Liver (tissue), 9 donors: Measurements from ENCODE around the gene UBE4A. TPM values are rescaled to one million over a fixed set of nuclear protein-coding genes. Genes with fewer than 3 reads are reported as not detected.

Source experiments
- DNase-seq: peaks from one replicate; pipeline ENCODE4 v3.0.0-alpha.2; 2017; ENCODE audit warnings: low spot score
- H3K27ac ChIP-seq, 2 donors: one replicate each; pipeline ENCODE4 v1.7.0; 2013; ENCODE audit warnings: inconsistent platforms in 2 of 2, low read length in 2 of 2, control low read depth in 1 of 2, low read depth in 1 of 2, mild to moderate bottlenecking in 1 of 2
- H3K27me3 ChIP-seq, 4 donors: one replicate each; pipeline versions ENCODE4 v1.6.1 to v1.7.0; 2013; ENCODE audit warnings: low read length in 3 of 4, inconsistent platforms in 1 of 4, mild to moderate bottlenecking in 1 of 4, moderate library complexity in 1 of 4; ENCODE audit not compliant: control insufficient read depth in 4 of 4, insufficient read depth in 4 of 4
- H3K36me3 ChIP-seq, 4 donors: one replicate each; pipeline versions ENCODE4 v1.6.1 to v1.7.0; 2013; ENCODE audit warnings: low read length in 3 of 4, mild to moderate bottlenecking in 3 of 4, low read depth in 1 of 4, moderate library complexity in 1 of 4; ENCODE audit not compliant: control insufficient read depth in 4 of 4, insufficient read depth in 3 of 4
- H3K4me1 ChIP-seq, 4 donors: one replicate each; pipeline versions ENCODE4 v1.6.1 to v1.7.0; 2013; ENCODE audit warnings: low read length in 3 of 4, mild to moderate bottlenecking in 3 of 4, moderate library complexity in 1 of 4; ENCODE audit not compliant: control insufficient read depth in 4 of 4, insufficient read depth in 4 of 4
- H3K4me3 ChIP-seq, 3 donors: one replicate each; pipeline versions ENCODE4 v1.6.1 to v1.7.0; 2013; ENCODE audit warnings: low read length in 3 of 3, control low read depth in 1 of 3, low read depth in 1 of 3, mild to moderate bottlenecking in 1 of 3
- H3K9ac ChIP-seq, 2 donors: one replicate each; pipeline ENCODE4 v1.7.0; 2013; ENCODE audit warnings: low read length in 2 of 2, mild to moderate bottlenecking in 2 of 2, moderate library complexity in 2 of 2, control low read depth in 1 of 2, low read depth in 1 of 2
- H3K9me3 ChIP-seq, 4 donors: one replicate each; pipeline versions ENCODE4 v1.6.1 to v1.7.0; 2013; ENCODE audit warnings: low read length in 3 of 4; ENCODE audit not compliant: control insufficient read depth in 4 of 4
- ATF3 ChIP-seq: IDR thresholded peaks from 2 replicates; pipeline ENCODE4 v1.6.1; 2016; ENCODE audit warnings: antibody characterized with exemption
- CTCF ChIP-seq: fragments of 150-350 bp; IDR thresholded peaks from 2 replicates; pipeline ENCODE4 v1.5.1; 2017; ENCODE audit warnings: improper control_type of control experiment, low read depth, low read length; ENCODE audit not compliant: missing input control
- EGR1 ChIP-seq, 2 donors: IDR thresholded peaks; 2 replicates each; pipeline ENCODE4 v1.6.1; 2016 to 2018; ENCODE audit warnings: antibody characterized with exemption in 2 of 2, low read depth in 2 of 2
- FOXA1 ChIP-seq: IDR thresholded peaks from 2 replicates; pipeline ENCODE4 v1.6.1; 2016; ENCODE audit warnings: antibody characterized with exemption
- FOXA2 ChIP-seq: IDR thresholded peaks from 2 replicates; pipeline ENCODE4 v1.6.1; 2016; ENCODE audit warnings: antibody characterized with exemption
- GABPA ChIP-seq, 2 donors: IDR thresholded peaks in 1 of 2; conservative IDR thresholded peaks in 1 of 2; 2 replicates each; pipeline ENCODE4 v1.6.1; 2016; ENCODE audit warnings: antibody characterized with exemption in 2 of 2, mild to moderate bottlenecking in 1 of 2, moderate library complexity in 1 of 2
- HNF4G ChIP-seq: IDR thresholded peaks from 2 replicates; pipeline ENCODE4 v1.6.1; 2016; ENCODE audit warnings: antibody characterized with exemption
- JUND ChIP-seq, 2 donors: IDR thresholded peaks; 2 replicates each; pipeline ENCODE4 v1.6.1; 2016; ENCODE audit warnings: antibody characterized with exemption in 2 of 2
- MAX ChIP-seq: IDR thresholded peaks from 2 replicates; pipeline ENCODE4 v1.6.1; 2016; ENCODE audit warnings: antibody characterized with exemption
- NR2F2 ChIP-seq: IDR thresholded peaks from 2 replicates; pipeline ENCODE4 v1.6.1; 2016; ENCODE audit warnings: antibody characterized with exemption
- REST ChIP-seq: IDR thresholded peaks from 2 replicates; pipeline ENCODE4 v1.6.1; 2016; ENCODE audit warnings: antibody characterized with exemption, mild to moderate bottlenecking
- SP1 ChIP-seq: IDR thresholded peaks from 2 replicates; pipeline ENCODE4 v1.6.1; 2018; ENCODE audit warnings: antibody characterized with exemption, mild to moderate bottlenecking
- ZBTB33 ChIP-seq: IDR thresholded peaks from 2 replicates; pipeline ENCODE4 v1.6.1; 2016; ENCODE audit warnings: antibody characterized with exemption
- WGBS: extraction: QIAGEN DNeasy Blood & Tissue Kit; methylation state at CpG from one replicate; pipeline ENCODE4 v1.1.7; 2013; 5-methylcytosine and 5-hydroxymethylcytosine counted together
- polyA plus RNA-seq, 2 donors: library from polyadenylated mRNA; stranded (reverse) in 1 of 2; unstranded in 1 of 2; fragments of 200-250 nt in 1 of 2; fragments of >200 nt in 1 of 2; fragmentation: Nextera tagmentation in 1 of 2; extraction: Ambion mirVana in 1 of 2; gene quantifications; one replicate each; pipeline versions ENCODE4 v1.2.1 to v1.2.3, GENCODE V29; 2013 to 2015
- total RNA-seq, 2 donors: library from RNA; depleted of rRNA; stranded (reverse); fragments of >200 nt; gene quantifications; one replicate each; pipeline ENCODE4 v1.2.3, GENCODE V29; 2014
- donor health status: healthy.
- donor health status: healthy.
- donor health status: healthy.
- donor health status: healthy.
- donor health status: healthy.

UBE4A gene
- total and polyA plus RNA-seq, 4 donors, result 11.7 to 41.3 (median 19.1) TPM

GRCh38 chr11:118312328-118312727, 47.1 kb upstream of the UBE4A start:
- H3K9me3 ChIP-seq, result no peaks in the 10 kb centered on the region
- no peak for DNase-seq
- no peak overlapping the region for H3K4me3 ChIP-seq
- TF ChIP-seq JUND (IDR thresholded peaks at IDR 0.05), result no peak
- peaks cover 0 to 4% (median 1%) of the 10 kb centered on the region in 4 donors for H3K27me3 ChIP-seq
- 95% methylated on average over 2 of the region's 2 CpGs for WGBS
- H3K27ac ChIP-seq, result no peak overlapping the region
- no peak overlapping the region for H3K9ac ChIP-seq
- H3K4me1 ChIP-seq, result peaks cover 0 to 6% (median 2%) of the 10 kb centered on the region in 4 donors
- no peaks in the 10 kb centered on the region for H3K36me3 ChIP-seq

- Histone ChIP-seq H3K27me3 (peaks cover 0 to 4% (median 1%) of the 10 kb centered on the region in 4 donors), H3K4me3 (no peak overlapping the region)
These were observed 46.2 kb upstream of the UBE4A start for GRCh38 chr11:118313242-118313641.

More at GRCh38 chr11:118313242-118313641, 46.2 kb upstream of the UBE4A start:
- H3K4me1 ChIP-seq, result peaks cover 0 to 6% (median 2%) of the 10 kb centered on the region in 4 donors
- TF ChIP-seq ZBTB33 (no peak), EGR1 (IDR thresholded peaks at IDR 0.05; ENCODE audit: low read depth in 2 of 2) (no peak), FOXA1 (no peak), GABPA (IDR thresholded peaks at IDR 0.05 in 1 of 2, conservative IDR thresholded peaks at IDR 0.05 in 1 of 2) (no peak), HNF4G (no peak), NR2F2 (no peak), SP1 (no peak), CTCF (no peak), REST (no peak), ATF3 (no peak), FOXA2 (no peak), MAX (no peak)
- no peak overlapping the region for H3K27ac ChIP-seq
- H3K9me3 ChIP-seq, result no peaks in the 10 kb centered on the region
- WGBS, result 72% methylated on average over 4 of the region's 4 CpGs
- no peak for DNase-seq
- H3K36me3 ChIP-seq, result no peaks in the 10 kb centered on the region
- H3K9ac ChIP-seq, result no peak overlapping the region
